ENCODE measurements around the gene OAF. TPM values are rescaled to one million over a fixed set of nuclear protein-coding genes. Genes with fewer than 3 reads are reported as not detected.
A peak's percentile ranks its signal among the peaks of the same experiment; 100 is the strongest.

OAF gene
- total RNA-seq = 40.2 and 41.3 TPM in 2 replicates
- long read RNA-seq, partial matches to known transcripts = 0 of 4 reads
- long read RNA-seq, other reads (novel, unspliced or antisense) = 4 of 4 reads

GRCh38 chr11:120210626-120211521, at the start of gene OAF:
TSS of gene OAF (plus strand) at chr11:120211032. CDS start at chr11:120211280, 248 bp downstream.
- Mint-ChIP-seq H3K4me1 (peaks cover 68% of the 10 kb centered on the region), H3K9me3 (no peaks in the 10 kb centered on the region), H3K27ac (ENCODE audit: unreplicated experiment) (peak within 1 kb of the TSS; percentile 94), H3K27me3 (ENCODE audit: low read depth) (peaks cover 4% of the 10 kb centered on the region), H3K36me3 (ENCODE audit: low read depth) (no peaks in the 10 kb centered on the region), H3K4me3 (peak within 1 kb of the TSS; percentile 99)
- peak; percentile 51 for TF ChIP-seq CTCF (conservative IDR thresholded peaks at IDR 0.05)
- peak; percentile 81 for DNase-seq (ENCODE audit: low read depth, low spot score)

GRCh38 chr11:120167659-120168058, 43.2 kb upstream of the OAF start:
- peaks cover 3% of the 10 kb centered on the region for H3K36me3 Mint-ChIP-seq (ENCODE audit: low read depth)
- peaks cover 48% of the 10 kb centered on the region for H3K27me3 Mint-ChIP-seq (ENCODE audit: low read depth)
- H3K27ac Mint-ChIP-seq (ENCODE audit: unreplicated experiment) = no peak overlapping the region
- TF ChIP-seq CTCF (conservative IDR thresholded peaks at IDR 0.05) = no peak
- H3K9me3 Mint-ChIP-seq = no peaks in the 10 kb centered on the region
- H3K4me3 Mint-ChIP-seq = peak overlapping the region; percentile 47
- H3K4me1 Mint-ChIP-seq = peaks cover 13% of the 10 kb centered on the region
- no peak for DNase-seq (ENCODE audit: low read depth, low spot score)

GRCh38 chr11:120168108-120168959, 42.5 kb upstream of the OAF start:
- H3K9me3 Mint-ChIP-seq = no peaks in the 10 kb centered on the region
- no peak for TF ChIP-seq CTCF (conservative IDR thresholded peaks at IDR 0.05)
- peaks cover 3% of the 10 kb centered on the region for H3K36me3 Mint-ChIP-seq (ENCODE audit: low read depth)
- no peak for DNase-seq (ENCODE audit: low read depth, low spot score)
- peak overlapping the region; percentile 85 for H3K4me3 Mint-ChIP-seq
- peaks cover 48% of the 10 kb centered on the region for H3K27me3 Mint-ChIP-seq (ENCODE audit: low read depth)
- peaks cover 19% of the 10 kb centered on the region for H3K4me1 Mint-ChIP-seq
- peak overlapping the region; percentile 67 for H3K27ac Mint-ChIP-seq (ENCODE audit: unreplicated experiment)

GRCh38 chr11:120168960-120169681, 41.7 kb upstream of the OAF start:
- Mint-ChIP-seq H3K36me3 (ENCODE audit: low read depth) (peaks cover 3% of the 10 kb centered on the region), H3K27ac (ENCODE audit: unreplicated experiment) (peak overlapping the region; percentile 67), H3K27me3 (ENCODE audit: low read depth) (peaks cover 46% of the 10 kb centered on the region), H3K4me1 (peaks cover 19% of the 10 kb centered on the region), H3K4me3 (peak overlapping the region; percentile 85), H3K9me3 (no peaks in the 10 kb centered on the region)
- DNase-seq (ENCODE audit: low read depth, low spot score) = peak; percentile 86
- TF ChIP-seq CTCF (conservative IDR thresholded peaks at IDR 0.05) = peak; percentile 100

Measured in neural crest cell (in vitro differentiated cells).